ENCODE results near the gene CTDSPL2.
A peak's percentile ranks its signal among the peaks of the same experiment; 100 is the strongest.

CTDSPL2 gene

GRCh38 chr15:44485880-44486279, 58.5 kb downstream of the CTDSPL2 start:
- no peak for DNase-seq (ENCODE audit: low read depth)
- H3K4me3 ChIP-seq (ENCODE audit: low read length) = no peak overlapping the region
- no peak for TF ChIP-seq CTCF (conservative IDR thresholded peaks at IDR 0.05; ENCODE audit: low read length)

GRCh38 chr15:44489464-44489863, 62.0 kb downstream of the CTDSPL2 start:
- no peak for TF ChIP-seq CTCF (conservative IDR thresholded peaks at IDR 0.05; ENCODE audit: low read length)
- peak; percentile 69 for DNase-seq (ENCODE audit: low read depth)
- no peak overlapping the region for H3K4me3 ChIP-seq (ENCODE audit: low read length)

GRCh38 chr15:44490622-44491021, 63.2 kb downstream of the CTDSPL2 start:
- no peak overlapping the region for H3K4me3 ChIP-seq (ENCODE audit: low read length)
- TF ChIP-seq CTCF (conservative IDR thresholded peaks at IDR 0.05; ENCODE audit: low read length) = no peak
- DNase-seq (ENCODE audit: low read depth) = no peak

- TF ChIP-seq CTCF (conservative IDR thresholded peaks at IDR 0.05; ENCODE audit: low read length) = no peak
- H3K4me3 ChIP-seq (ENCODE audit: low read length) = no peak overlapping the region
- DNase-seq (ENCODE audit: low read depth) = no peak
These were observed 64.6 kb downstream of the CTDSPL2 start for GRCh38 chr15:44492040-44492439.

- no peak for TF ChIP-seq CTCF (conservative IDR thresholded peaks at IDR 0.05; ENCODE audit: low read length)
- no peak overlapping the region for H3K4me3 ChIP-seq (ENCODE audit: low read length)
- no peak for DNase-seq (ENCODE audit: low read depth)
These were observed 65.2 kb downstream of the CTDSPL2 start for GRCh38 chr15:44492672-44493071.

- DNase-seq (ENCODE audit: low read depth) = no peak
- no peak overlapping the region for H3K4me3 ChIP-seq (ENCODE audit: low read length)
- TF ChIP-seq CTCF (conservative IDR thresholded peaks at IDR 0.05; ENCODE audit: low read length) = no peak
These were observed 68.1 kb downstream of the CTDSPL2 start for GRCh38 chr15:44495562-44495961.

- no peak for DNase-seq (ENCODE audit: low read depth)
- H3K4me3 ChIP-seq (ENCODE audit: low read length) = no peak overlapping the region
- TF ChIP-seq CTCF (conservative IDR thresholded peaks at IDR 0.05; ENCODE audit: low read length) = no peak
These were observed 73.1 kb downstream of the CTDSPL2 start for GRCh38 chr15:44500555-44500954.

Data from AG10803 (cell line).